Stimulated activated CD4-positive, alpha-beta T cell treated with anti-CD3 and anti-CD28 coated beads, Interleukin-1b, Interleukin-23, amount 100 ng/mL, for 48 hours (primary cell): ENCODE results near the gene HOXA2.

Experiments used
- DNase-seq: peaks from one replicate; pipeline ENCODE4 v3.0.0-alpha.2; 2020

The HOXA2 gene

GRCh38 chr7:27071622-27072390, 30.7 kb downstream of the HOXA2 start:
- no peak for DNase-seq

- DNase-seq, result no peak
Observed at GRCh38 chr7:27068259-27068658, 34.2 kb downstream of the HOXA2 start.

GRCh38 chr7:27066148-27066547, 36.3 kb downstream of the HOXA2 start:
- no peak for DNase-seq

- no peak for DNase-seq
Observed at GRCh38 chr7:27065709-27066108, 36.8 kb downstream of the HOXA2 start.

- DNase-seq, result no peak
Observed at GRCh38 chr7:27064661-27065060, 37.8 kb downstream of the HOXA2 start.

- DNase-seq, result no peak
Observed at GRCh38 chr7:27064159-27064558, 38.3 kb downstream of the HOXA2 start.

GRCh38 chr7:27062946-27063345, 39.5 kb downstream of the HOXA2 start:
- DNase-seq, result no peak

- DNase-seq, result no peak
Observed at GRCh38 chr7:27053153-27053552, 49.3 kb downstream of the HOXA2 start.

- no peak for DNase-seq
Observed at GRCh38 chr7:27051451-27051850, 51.0 kb downstream of the HOXA2 start.
